HEK293 (cell line): ENCODE measurements around the gene SELENOF.

Source experiments
- CTCF ChIA-PET: fragments of 350-600 bp; formaldehyde crosslinking; extraction: SDS; loops from one replicate; lab custom pipeline; 2021; ENCODE audit warnings: antibody characterized with exemption; lab: Yijun Ruan, JAX
- POLR2A ChIA-PET: fragments of 300-600 bp; formaldehyde crosslinking; extraction: SDS; loops from one replicate; lab custom pipeline; 2020; ENCODE audit warnings: antibody characterized with exemption, inconsistent platforms; lab: Yijun Ruan, JAX
- H3K27ac ChIP-seq: fragments of 200-500 bp; sonication (Bioruptor generic); 2 replicates; pipeline ENCODE4 v1.5.1; 2014; ENCODE audit warnings: low read depth, low read length, control low read depth, inconsistent platforms; ENCODE audit errors: extremely low read depth
- H3K36me3 ChIP-seq, 2 experiments: fragments of 200-500 bp in 1 of 2; sonication (Bioruptor generic) in 1 of 2; 1 replicate in 1 of 2; 2 replicates in 1 of 2; pipeline ENCODE4 v1.5.1; 2014 to 2017; ENCODE audit warnings: inconsistent platforms in 2 of 2, low read length in 2 of 2; ENCODE audit not compliant: control insufficient read depth in 2 of 2, insufficient read depth in 1 of 2
- H3K4me1 ChIP-seq: fragments of 200-500 bp; sonication (Bioruptor generic); 2 replicates; pipeline ENCODE4 v1.5.1; 2014; ENCODE audit warnings: mild to moderate bottlenecking, low read length, inconsistent platforms; ENCODE audit not compliant: control insufficient read depth, insufficient read depth
- H3K4me3 ChIP-seq: 2 replicates; pipeline ENCODE4 v1.5.1; 2011; ENCODE audit warnings: low read depth, mild to moderate bottlenecking, control low read depth, low read length, moderate library complexity
- H3K9me3 ChIP-seq: fragments of 200-500 bp; sonication (Bioruptor generic); 2 replicates; pipeline ENCODE4 v1.5.1; 2014; ENCODE audit warnings: low read depth, low read length, inconsistent platforms; ENCODE audit not compliant: control insufficient read depth, insufficient read depth
- ATF2 ChIP-seq: fragments of 450-650 bp; formaldehyde crosslinking; IDR thresholded peaks from 2 replicates; pipeline ENCODE4 v1.5.1; 2016; ENCODE audit warnings: missing biosample characterization, missing genetic modification characterization, low read depth
- GLIS1 ChIP-seq: fragments of 450-650 bp; formaldehyde crosslinking; IDR thresholded peaks from 2 replicates; pipeline ENCODE4 v1.5.1; 2016; ENCODE audit warnings: missing biosample characterization, missing genetic modification characterization
- OSR2 ChIP-seq: fragments of 450-650 bp; formaldehyde crosslinking; IDR thresholded peaks from 2 replicates; pipeline ENCODE4 v1.5.1; 2016; ENCODE audit warnings: missing biosample characterization, missing genetic modification characterization
- PRDM10 ChIP-seq: fragments of 450-650 bp; formaldehyde crosslinking; IDR thresholded peaks from 2 replicates; pipeline ENCODE4 v1.5.1; 2016; ENCODE audit warnings: missing biosample characterization, missing genetic modification characterization
- ZBTB20 ChIP-seq: fragments of 450-650 bp; formaldehyde crosslinking; IDR thresholded peaks from 2 replicates; pipeline ENCODE4 v1.5.1; 2016; ENCODE audit warnings: missing biosample characterization, missing genetic modification characterization
- ZBTB48 ChIP-seq: fragments of 450-650 bp; formaldehyde crosslinking; IDR thresholded peaks from 2 replicates; pipeline ENCODE4 v1.5.1; 2016; ENCODE audit warnings: missing biosample characterization, missing genetic modification characterization
- ZNF223 ChIP-seq: fragments of 450-650 bp; formaldehyde crosslinking; IDR thresholded peaks from 2 replicates; pipeline ENCODE4 v1.5.1; 2016; ENCODE audit warnings: missing biosample characterization, missing genetic modification characterization
- ZNF398 ChIP-seq: fragments of 450-650 bp; formaldehyde crosslinking; IDR thresholded peaks from 2 replicates; pipeline ENCODE4 v1.5.1; 2017; ENCODE audit warnings: missing biosample characterization, missing genetic modification characterization
- ZNF423 ChIP-seq: fragments of 450-650 bp; formaldehyde crosslinking; IDR thresholded peaks from 2 replicates; pipeline ENCODE4 v1.5.1; 2016; ENCODE audit warnings: missing biosample characterization, missing genetic modification characterization
- ZNF518A ChIP-seq: fragments of 450-650 bp; formaldehyde crosslinking; conservative IDR thresholded peaks from 2 replicates; pipeline ENCODE4 v1.5.1; 2016; ENCODE audit warnings: low read depth, missing biosample characterization, missing genetic modification characterization
- ZNF626 ChIP-seq: fragments of 450-650 bp; sonication (Bioruptor Pico); formaldehyde crosslinking; IDR thresholded peaks from 2 replicates; pipeline ENCODE4 v1.5.1; 2018; ENCODE audit warnings: missing biosample characterization, missing genetic modification characterization, inconsistent platforms
- ZSCAN4 ChIP-seq: fragments of 450-650 bp; formaldehyde crosslinking; IDR thresholded peaks from 2 replicates; pipeline ENCODE4 v1.5.1; 2017; ENCODE audit warnings: missing biosample characterization, missing genetic modification characterization

SELENOF gene

GRCh38 chr1:86829321-86829720, 84.6 kb downstream of the SELENOF start:
- no peak for TF ChIP-seq ZNF626
- ChIA-PET POLR2A (interaction anchor here (0.7 kb wide), 1 partner anchor 901 kb away, joined by 3 read pairs; no protein-coding TSS in a partner anchor), CTCF (interaction anchor here (0.7 to 1.3 kb wide), 3 partner anchors 48 to 143 kb away, joined by 3 to 5 read pairs (median 3); no protein-coding TSS in a partner anchor)
- Histone ChIP-seq H3K36me3 (no peaks in the 10 kb centered on the region), H3K4me3 (no peak overlapping the region), H3K4me1 (0 out of 2 replicates have a peak, but pooled peaks cover 3% of the 10 kb centered on the region), H3K27ac (no peak overlapping the region), H3K9me3 (no peaks in the 10 kb centered on the region)

GRCh38 chr1:86828024-86828423, 85.9 kb downstream of the SELENOF start:
- CTCF ChIA-PET = interaction anchor here (0.7 to 1.2 kb wide), 3 partner anchors 15 to 123 kb away, joined by 3 to 6 read pairs (median 4); no protein-coding TSS in a partner anchor
- POLR2A ChIA-PET = no interaction called here

More at GRCh38 chr1:86828024-86828423, 85.9 kb downstream of the SELENOF start:
- H3K36me3 ChIP-seq = no peaks in the 10 kb centered on the region
- H3K4me3 ChIP-seq = no peak overlapping the region
- peaks cover 7% of the 10 kb centered on the region for H3K4me1 ChIP-seq
- H3K27ac ChIP-seq = no peak overlapping the region
- no peaks in the 10 kb centered on the region for H3K9me3 ChIP-seq
- no peak for TF ChIP-seq ZNF518A (tag by site-specific recombination)
- peak; percentile 28; the same call in 1 of the 2 replicates for TF ChIP-seq GLIS1 (tag by site-specific recombination)
- TF ChIP-seq ZNF398 = no peak
- peak; percentile 96 for TF ChIP-seq ZBTB20 (tag by site-specific recombination)
- TF ChIP-seq ZNF423 (tag by site-specific recombination) = no peak
- TF ChIP-seq ZSCAN4 (tag by site-specific recombination) = peak; percentile 38; the same call in 1 of the 2 replicates
- 0 out of 2 replicates have a peak, but pooled peaks have one; percentile 47 for TF ChIP-seq ZBTB48 (tag by site-specific recombination)
- peak; percentile 19; the same call in 1 of the 2 replicates for TF ChIP-seq PRDM10 (tag by site-specific recombination)
- TF ChIP-seq ZNF223 (tag by site-specific recombination) = no peak
- 0 out of 2 replicates have a peak, but pooled peaks have one; percentile 46 for TF ChIP-seq ATF2 (tag by site-specific recombination)
- TF ChIP-seq OSR2 (tag by site-specific recombination) = 0 out of 2 replicates have a peak, but pooled peaks have one; percentile 41
